ENCODE measurements around the gene CHID1. TPM values are rescaled to one million over a fixed set of nuclear protein-coding genes. Genes with fewer than 3 reads are reported as not detected.
A peak's percentile ranks its signal among the peaks of the same experiment; 100 is the strongest.

The CHID1 gene
- total RNA-seq, 2 donors from 2014 or later = 46.4 to 113 TPM

- peak; percentile 53 for DNase-seq
- peak overlapping the region; percentile 83 for H3K27ac ChIP-seq
- TF ChIP-seq CTCF (IDR thresholded peaks at IDR 0.05) = no peak
- no peaks in the 10 kb centered on the region for H3K36me3 ChIP-seq
- peak overlapping the region; percentile 86 to 93 for H3K9ac ChIP-seq (ENCODE audit: low read depth in 2 of 2, low read length in 2 of 2)
- intact Hi-C loops (cut with DNase I) = no loop called here
- H3K27me3 ChIP-seq = no peaks in the 10 kb centered on the region
- peaks cover 19% of the 10 kb centered on the region for H3K4me1 ChIP-seq
- H3K4me3 ChIP-seq = peak overlapping the region; percentile 55
- no peaks in the 10 kb centered on the region for H3K9me3 ChIP-seq
These were observed 15.8 kb upstream of the CHID1 start for GRCh38 chr11:926341-926916.

- H3K27me3 ChIP-seq = no peaks in the 10 kb centered on the region
- H3K9me3 ChIP-seq = no peaks in the 10 kb centered on the region
- H3K27ac ChIP-seq = peak within 1 kb of the TSS; percentile 83
- peak within 1 kb of the TSS; percentile 55 for H3K4me3 ChIP-seq
- H3K4me1 ChIP-seq = peaks cover 19% of the 10 kb centered on the region
- DNase-seq = peak; percentile 86
- H3K9ac ChIP-seq (ENCODE audit: low read depth in 2 of 2, low read length in 2 of 2) = peak within 1 kb of the TSS; percentile 86 to 93
- H3K36me3 ChIP-seq = no peaks in the 10 kb centered on the region
- TF ChIP-seq CTCF (IDR thresholded peaks at IDR 0.05) = peak; percentile 49
- intact Hi-C loops (cut with DNase I) = no loop called here
These were observed 15.1 kb upstream of the CHID1 start, which contains the start of gene AP2A2 for GRCh38 chr11:925496-926301. AP2A2 (plus strand) TSS chr11:925870; CDS start chr11:926022, 152 bp downstream.

- TF ChIP-seq CTCF (IDR thresholded peaks at IDR 0.05) = no peak
- Histone ChIP-seq H3K27me3 (no peaks in the 10 kb centered on the region), H3K9me3 (no peaks in the 10 kb centered on the region), H3K36me3 (no peaks in the 10 kb centered on the region), H3K9ac (ENCODE audit: low read depth in 2 of 2, low read length in 2 of 2) (peak overlapping the region in 1 of 2 donors; percentile 46), H3K4me1 (peaks cover 19% of the 10 kb centered on the region), H3K27ac (no peak overlapping the region), H3K4me3 (peak overlapping the region; percentile 55)
- intact Hi-C loops (cut with DNase I) = no loop called here
- DNase-seq = no peak
These were observed 14.5 kb upstream of the CHID1 start for GRCh38 chr11:925158-925495.

GRCh38 chr11:924406-925157, 14.0 kb upstream of the CHID1 start:
- Histone ChIP-seq H3K9me3 (no peaks in the 10 kb centered on the region), H3K27ac (no peak overlapping the region), H3K9ac (ENCODE audit: low read depth in 2 of 2, low read length in 2 of 2) (no peak overlapping the region), H3K27me3 (no peaks in the 10 kb centered on the region), H3K4me1 (peaks cover 19% of the 10 kb centered on the region), H3K4me3 (no peak overlapping the region), H3K36me3 (no peaks in the 10 kb centered on the region)
- DNase-seq = no peak
- intact Hi-C loops (cut with DNase I) = loop anchor here (5.0 kb wide), 1 partner anchor 128 kb away; no protein-coding TSS in a partner anchor
- no peak for TF ChIP-seq CTCF (IDR thresholded peaks at IDR 0.05)

GRCh38 chr11:923691-924405, 13.2 kb upstream of the CHID1 start:
- no peak for DNase-seq
- H3K9me3 ChIP-seq = no peaks in the 10 kb centered on the region
- H3K4me1 ChIP-seq = peaks cover 17% of the 10 kb centered on the region
- H3K27ac ChIP-seq = no peak overlapping the region
- no peaks in the 10 kb centered on the region for H3K27me3 ChIP-seq
- no peak for TF ChIP-seq CTCF (IDR thresholded peaks at IDR 0.05)
- intact Hi-C loops (cut with DNase I) = loop anchor here (5.0 kb wide), 1 partner anchor 128 kb away; no protein-coding TSS in a partner anchor
- no peak overlapping the region for H3K4me3 ChIP-seq
- no peak overlapping the region for H3K9ac ChIP-seq (ENCODE audit: low read depth in 2 of 2, low read length in 2 of 2)
- no peaks in the 10 kb centered on the region for H3K36me3 ChIP-seq

Measured in colonic mucosa (tissue), 4 donors.